ENCODE results near the gene SCD5.
"Not testable (repeated sequence)": the region's sequence is repeated elsewhere in the genome, so short reads cannot be mapped to it uniquely, and the experiment has no call there.

The SCD5 gene

GRCh38 chr4:82798168-82799005 lies at the start of gene SCD5:
TSS of gene SCD5 (minus strand) at chr4:82798796. CDS start at chr4:82798537, 259 bp downstream.
- peak; percentile 53 for DNase-seq

GRCh38 chr4:82842593-82842992 lies 44.0 kb upstream of the SCD5 start:
- no peak for DNase-seq

GRCh38 chr4:82839624-82840023 lies 41.0 kb upstream of the SCD5 start:
- no peak for DNase-seq

GRCh38 chr4:82833696-82834313 lies 35.2 kb upstream of the SCD5 start:
- DNase-seq = peak; percentile 24

GRCh38 chr4:82833060-82833459 lies 34.5 kb upstream of the SCD5 start:
- DNase-seq = not testable (repeated sequence)

- DNase-seq = no peak
These were observed 26.8 kb upstream of the SCD5 start for GRCh38 chr4:82825425-82825824.

GRCh38 chr4:82823062-82823461 lies 24.5 kb upstream of the SCD5 start:
- DNase-seq = no peak

- no peak for DNase-seq
These were observed 22.1 kb upstream of the SCD5 start for GRCh38 chr4:82820689-82821088.

- no peak for DNase-seq
These were observed 20.4 kb upstream of the SCD5 start for GRCh38 chr4:82818664-82819662.

GRCh38 chr4:82816874-82817273 lies 18.3 kb upstream of the SCD5 start:
- DNase-seq = not testable (repeated sequence)

- DNase-seq = no peak
These were observed 15.4 kb upstream of the SCD5 start for GRCh38 chr4:82814034-82814433.

GRCh38 chr4:82811838-82812341 lies 13.3 kb upstream of the SCD5 start:
- no peak for DNase-seq

GRCh38 chr4:82811392-82811791 lies 12.8 kb upstream of the SCD5 start:
- no peak for DNase-seq

GRCh38 chr4:82810176-82810575 lies 11.6 kb upstream of the SCD5 start:
- DNase-seq = no peak

GRCh38 chr4:82809619-82810018 lies 11.0 kb upstream of the SCD5 start:
- DNase-seq = no peak

GRCh38 chr4:82803746-82804145 lies 5.2 kb upstream of the SCD5 start:
- no peak for DNase-seq

GRCh38 chr4:82802911-82803310 lies 4.3 kb upstream of the SCD5 start:
- DNase-seq = peak; percentile 20

- DNase-seq = no peak
These were observed 3.4 kb upstream of the SCD5 start for GRCh38 chr4:82801910-82802521.

- DNase-seq = no peak
These were observed 648 bp upstream of the SCD5 start for GRCh38 chr4:82799006-82799881.

GRCh38 chr4:82797405-82798111 lies 1.0 kb downstream of the SCD5 start:
- no peak for DNase-seq

GRCh38 chr4:82797040-82797404 lies 1.6 kb downstream of the SCD5 start:
- no peak for DNase-seq

Data from suppressor macrophage treated with lipopolysaccharide for 4 hours (primary cell).